Neural progenitor cell (in vitro differentiated cells): ENCODE results near the gene NR1D1. TPM values are rescaled to one million over a fixed set of nuclear protein-coding genes. Genes with fewer than 3 reads are reported as not detected.

Source experiments
- DNase-seq: peaks from one replicate; pipeline ENCODE4 v3.0.0-alpha.2; 2016; ENCODE audit warnings: low spot score
- H2AFZ ChIP-seq: fragments of 200-600 bp; sonication (generic); replicated peaks from 2 replicates; pipeline ENCODE4 v1.6.1; 2016; ENCODE audit warnings: antibody characterized with exemption
- H3F3A ChIP-seq: fragments of 200-600 bp; sonication (generic); 2 replicates; pipeline ENCODE4 v1.6.1; 2016; ENCODE audit warnings: antibody characterized with exemption, low read depth
- H3K27ac ChIP-seq: fragments of 200-600 bp; sonication (generic); 2 replicates; pipeline ENCODE4 v1.5.1; 2016; ENCODE audit warnings: mild to moderate bottlenecking
- H3K27me3 ChIP-seq: fragments of 200-600 bp; sonication (generic); 2 replicates; pipeline ENCODE4 v1.6.1; 2016; ENCODE audit warnings: mild to moderate bottlenecking, moderate library complexity
- H3K36me3 ChIP-seq: fragments of 200-600 bp; sonication (generic); 2 replicates; pipeline ENCODE4 v1.5.1; 2016
- H3K4me1 ChIP-seq: fragments of 200-600 bp; sonication (generic); 2 replicates; pipeline ENCODE4 v1.6.1; 2016; ENCODE audit warnings: mixed run types
- H3K4me2 ChIP-seq: fragments of 200-600 bp; sonication (generic); 2 replicates; pipeline ENCODE4 v1.6.1; 2016
- H3K4me3 ChIP-seq: fragments of 200-600 bp; sonication (generic); 2 replicates; pipeline ENCODE4 v1.5.1; 2016
- H3K79me2 ChIP-seq: fragments of 200-600 bp; sonication (generic); 2 replicates; pipeline ENCODE4 v1.6.1; 2016; ENCODE audit warnings: low read depth
- H3K9ac ChIP-seq: fragments of 200-600 bp; sonication (generic); 2 replicates; pipeline ENCODE4 v1.6.1; 2016
- H3K9me3 ChIP-seq: fragments of 200-600 bp; sonication (generic); 2 replicates; pipeline ENCODE4 v1.5.1; 2016; ENCODE audit warnings: low read depth
- H4K20me1 ChIP-seq: fragments of 200-600 bp; sonication (generic); 2 replicates; pipeline ENCODE4 v1.6.1; 2016; ENCODE audit warnings: low read depth
- H3K27ac Mint-ChIP-seq: 3 replicates; pipeline ENCODE4 v1.8.0; 2021; ENCODE audit warnings: mixed read lengths
- H3K27me3 Mint-ChIP-seq: 2 replicates; pipeline ENCODE4 v1.8.0; 2022; ENCODE audit warnings: low read depth, mild to moderate bottlenecking, inconsistent platforms, moderate library complexity, mixed read lengths; ENCODE audit not compliant: insufficient read depth
- H3K36me3 Mint-ChIP-seq: 3 replicates; pipeline ENCODE4 v1.8.0; 2021; ENCODE audit warnings: mixed read lengths
- H3K4me1 Mint-ChIP-seq: 3 replicates; pipeline ENCODE4 v1.8.0; 2021; ENCODE audit warnings: mixed read lengths
- H3K4me3 Mint-ChIP-seq: 3 replicates; pipeline ENCODE4 v1.8.0; 2021; ENCODE audit warnings: mild to moderate bottlenecking, moderate library complexity, mixed read lengths
- H3K9me3 Mint-ChIP-seq: 3 replicates; pipeline ENCODE4 v1.8.0; 2020; ENCODE audit warnings: mixed read lengths
- EZH2 ChIP-seq: fragments of 200-600 bp; sonication (generic); IDR thresholded peaks from 2 replicates; pipeline ENCODE4 v1.6.1; 2017; ENCODE audit warnings: antibody characterized with exemption, mild to moderate bottlenecking, moderate library complexity
- EZH2phosphoT487 ChIP-seq: fragments of 200-600 bp; sonication (generic); IDR thresholded peaks from 2 replicates; pipeline ENCODE4 v1.6.1; 2017; ENCODE audit warnings: antibody characterized with exemption
- total RNA-seq: library from RNA; depleted of rRNA; stranded (reverse); fragments of >200 nt; gene quantifications from 2 replicates; pipeline ENCODE4 v1.2.3, GENCODE V29; 2015; ENCODE audit warnings: low replicate concordance
- TF ChIP-seq, protein P1 (sequence below): fragments of 200-600 bp; sonication (generic); IDR thresholded peaks from 2 replicates; pipeline ENCODE4 v1.5.1; 2017; ENCODE audit warnings: antibody characterized with exemption, mild to moderate bottlenecking

NR1D1 gene
- total RNA-seq, 1 donor from 2014 or later, result 0.24 TPM

GRCh38 chr17:40123811-40124114 lies 23.4 kb upstream of the NR1D1 start:
- Histone ChIP-seq H3K9ac (peak overlapping the region; percentile 88), H3K27ac (no peak overlapping the region), H3K9me3 (no peaks in the 10 kb centered on the region), H3F3A (peaks cover 44% of the 10 kb centered on the region), H3K4me3 (peak overlapping the region; percentile 99), H3K4me1 (peaks cover 22% of the 10 kb centered on the region), H3K79me2 (peaks cover 94% of the 10 kb centered on the region), H3K4me2 (peak overlapping the region; percentile 92), H2AFZ (no peak overlapping the region), H4K20me1 (peaks cover 44% of the 10 kb centered on the region), H3K36me3 (peaks cover 9% of the 10 kb centered on the region), H3K27me3 (no peaks in the 10 kb centered on the region)
- H3K27me3 Mint-ChIP-seq, result peaks cover 2% of the 10 kb centered on the region
- H3K9me3 Mint-ChIP-seq, result no peaks in the 10 kb centered on the region
- no peak overlapping the region for H3K27ac Mint-ChIP-seq
- peak overlapping the region; percentile 96 for H3K4me3 Mint-ChIP-seq
- TF ChIP-seq, protein P1, sequence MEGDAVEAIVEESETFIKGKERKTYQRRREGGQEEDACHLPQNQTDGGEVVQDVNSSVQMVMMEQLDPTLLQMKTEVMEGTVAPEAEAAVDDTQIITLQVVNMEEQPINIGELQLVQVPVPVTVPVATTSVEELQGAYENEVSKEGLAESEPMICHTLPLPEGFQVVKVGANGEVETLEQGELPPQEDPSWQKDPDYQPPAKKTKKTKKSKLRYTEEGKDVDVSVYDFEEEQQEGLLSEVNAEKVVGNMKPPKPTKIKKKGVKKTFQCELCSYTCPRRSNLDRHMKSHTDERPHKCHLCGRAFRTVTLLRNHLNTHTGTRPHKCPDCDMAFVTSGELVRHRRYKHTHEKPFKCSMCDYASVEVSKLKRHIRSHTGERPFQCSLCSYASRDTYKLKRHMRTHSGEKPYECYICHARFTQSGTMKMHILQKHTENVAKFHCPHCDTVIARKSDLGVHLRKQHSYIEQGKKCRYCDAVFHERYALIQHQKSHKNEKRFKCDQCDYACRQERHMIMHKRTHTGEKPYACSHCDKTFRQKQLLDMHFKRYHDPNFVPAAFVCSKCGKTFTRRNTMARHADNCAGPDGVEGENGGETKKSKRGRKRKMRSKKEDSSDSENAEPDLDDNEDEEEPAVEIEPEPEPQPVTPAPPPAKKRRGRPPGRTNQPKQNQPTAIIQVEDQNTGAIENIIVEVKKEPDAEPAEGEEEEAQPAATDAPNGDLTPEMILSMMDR, result no peak
- no peak for TF ChIP-seq EZH2phosphoT487
- peak; percentile 6 for TF ChIP-seq EZH2
- peaks cover 27% of the 10 kb centered on the region for H3K4me1 Mint-ChIP-seq
- DNase-seq, result no peak
- H3K36me3 Mint-ChIP-seq, result peaks cover 16% of the 10 kb centered on the region

- Histone ChIP-seq H2AFZ (no peak overlapping the region), H3K4me1 (peaks cover 22% of the 10 kb centered on the region), H3K9me3 (no peaks in the 10 kb centered on the region), H3K79me2 (peaks cover 88% of the 10 kb centered on the region), H4K20me1 (peaks cover 44% of the 10 kb centered on the region), H3K36me3 (peaks cover 9% of the 10 kb centered on the region), H3K4me2 (peak overlapping the region; percentile 92), H3K27ac (peak overlapping the region; percentile 86), H3K9ac (peak overlapping the region; percentile 88), H3K27me3 (no peaks in the 10 kb centered on the region), H3K4me3 (peak overlapping the region; percentile 99), H3F3A (peaks cover 44% of the 10 kb centered on the region)
- H3K4me3 Mint-ChIP-seq, result peak overlapping the region; percentile 96
- H3K27ac Mint-ChIP-seq, result peak overlapping the region; percentile 70
- peak; percentile 89 for DNase-seq
- H3K4me1 Mint-ChIP-seq, result peaks cover 29% of the 10 kb centered on the region
- H3K36me3 Mint-ChIP-seq, result peaks cover 16% of the 10 kb centered on the region
- H3K9me3 Mint-ChIP-seq, result no peaks in the 10 kb centered on the region
- peaks cover 2% of the 10 kb centered on the region for H3K27me3 Mint-ChIP-seq
- TF ChIP-seq, protein P1, result peak; percentile 26
- no peak for TF ChIP-seq EZH2phosphoT487
Measured at GRCh38 chr17:40122999-40123810, 22.8 kb upstream of the NR1D1 start.

GRCh38 chr17:40122136-40122998 lies 22.0 kb upstream of the NR1D1 start:
- peak overlapping the region; percentile 99 for H3K4me3 ChIP-seq
- peaks cover 22% of the 10 kb centered on the region for H3K4me1 ChIP-seq
- no peaks in the 10 kb centered on the region for H3K27me3 ChIP-seq
- H3K79me2 ChIP-seq, result peaks cover 80% of the 10 kb centered on the region
- Mint-ChIP-seq H3K4me1 (peaks cover 29% of the 10 kb centered on the region), H3K4me3 (peak overlapping the region; percentile 99), H3K27ac (no peak overlapping the region), H3K9me3 (no peaks in the 10 kb centered on the region), H3K36me3 (peaks cover 12% of the 10 kb centered on the region), H3K27me3 (peaks cover 2% of the 10 kb centered on the region)
- DNase-seq, result peak; percentile 79
- H3F3A ChIP-seq, result peaks cover 44% of the 10 kb centered on the region
- TF ChIP-seq, protein P1, result peak; percentile 23
- no peak for TF ChIP-seq EZH2
- H4K20me1 ChIP-seq, result peaks cover 44% of the 10 kb centered on the region
- peak overlapping the region; percentile 88 for H3K9ac ChIP-seq
- peaks cover 9% of the 10 kb centered on the region for H3K36me3 ChIP-seq
- H3K27ac ChIP-seq, result peak overlapping the region; percentile 86
- peak overlapping the region; percentile 92 for H3K4me2 ChIP-seq
- no peaks in the 10 kb centered on the region for H3K9me3 ChIP-seq
- no peak overlapping the region for H2AFZ ChIP-seq
